Stimulated activated CD8-positive, alpha-beta memory T cell treated with anti-CD3 and anti-CD28 coated beads, Interleukin-12 subunit alpha, Interleukin-12 subunit beta, amount 100 ng/mL, for 4 hours (primary cell): ENCODE measurements around the gene JAG2.

Source experiments
- DNase-seq: peaks from one replicate; pipeline ENCODE4 v3.0.0-alpha.2; 2020; ENCODE audit warnings: low read depth

Gene JAG2

GRCh38 chr14:105150368-105151083 is 18.1 kb downstream of the JAG2 start:
- no peak for DNase-seq

GRCh38 chr14:105150026-105150367 is 18.6 kb downstream of the JAG2 start:
- no peak for DNase-seq

DNA sequence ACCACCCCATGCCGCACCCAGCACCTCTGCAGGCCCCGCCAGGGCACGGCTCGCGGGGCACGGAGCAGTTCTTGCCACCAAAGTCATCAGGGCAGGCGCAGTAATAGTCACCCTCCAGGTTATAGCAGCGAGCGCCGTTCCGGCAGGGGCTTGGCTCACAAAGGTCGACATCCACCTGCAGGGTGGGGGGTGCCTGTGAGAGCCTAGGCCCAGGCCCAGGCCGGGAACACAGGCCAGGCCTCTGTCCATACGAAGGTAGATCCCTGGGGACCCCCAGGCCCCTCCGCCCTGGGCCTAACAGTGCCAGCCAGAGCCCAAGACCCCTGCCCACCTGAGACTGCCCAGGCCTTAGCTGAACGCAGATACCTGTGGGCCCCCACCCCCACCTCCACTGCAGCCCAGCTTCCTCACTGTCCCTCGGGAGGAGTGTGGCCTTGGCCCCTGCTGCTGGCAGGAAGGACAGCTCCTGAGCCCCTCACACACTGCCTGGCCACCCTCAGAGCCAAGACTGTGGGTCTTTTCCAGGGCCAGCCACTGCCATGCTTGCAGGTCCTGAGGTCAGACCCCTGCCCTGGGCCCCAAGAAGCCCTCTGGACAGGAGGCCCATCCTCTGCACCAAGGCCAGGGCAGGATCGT is 19.3 kb downstream of the JAG2 start:
- no peak for DNase-seq

DNA sequence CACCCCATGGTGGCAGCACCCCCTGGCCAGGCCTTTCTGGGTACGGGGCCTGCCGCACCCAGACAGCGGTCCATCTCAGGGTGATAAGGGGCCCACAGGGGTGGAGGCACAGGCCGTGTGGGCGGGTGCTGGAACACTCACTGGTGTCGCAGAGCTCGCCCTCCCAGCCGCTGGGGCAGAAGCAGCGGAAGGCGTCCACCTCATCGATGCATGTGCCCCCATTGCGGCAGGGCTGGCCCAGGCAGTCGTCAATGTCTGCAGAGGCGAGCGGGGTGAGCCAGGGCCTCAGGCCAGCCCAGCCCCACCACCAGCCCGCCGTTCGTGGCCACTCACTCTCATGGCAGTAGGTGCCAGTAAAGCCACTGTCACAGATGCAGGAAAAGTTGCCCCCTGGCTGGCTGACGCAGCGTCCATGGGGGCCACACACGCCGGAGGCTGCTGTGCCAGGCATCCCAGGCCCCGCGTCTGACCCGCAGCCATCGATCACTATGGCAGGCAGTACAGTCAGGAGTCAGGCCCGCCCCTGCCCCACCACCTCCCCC is 19.9 kb downstream of the JAG2 start:
- DNase-seq: no peak

GRCh38 chr14:105147671-105148603 is 20.6 kb downstream of the JAG2 start:
- no peak for DNase-seq

DNA sequence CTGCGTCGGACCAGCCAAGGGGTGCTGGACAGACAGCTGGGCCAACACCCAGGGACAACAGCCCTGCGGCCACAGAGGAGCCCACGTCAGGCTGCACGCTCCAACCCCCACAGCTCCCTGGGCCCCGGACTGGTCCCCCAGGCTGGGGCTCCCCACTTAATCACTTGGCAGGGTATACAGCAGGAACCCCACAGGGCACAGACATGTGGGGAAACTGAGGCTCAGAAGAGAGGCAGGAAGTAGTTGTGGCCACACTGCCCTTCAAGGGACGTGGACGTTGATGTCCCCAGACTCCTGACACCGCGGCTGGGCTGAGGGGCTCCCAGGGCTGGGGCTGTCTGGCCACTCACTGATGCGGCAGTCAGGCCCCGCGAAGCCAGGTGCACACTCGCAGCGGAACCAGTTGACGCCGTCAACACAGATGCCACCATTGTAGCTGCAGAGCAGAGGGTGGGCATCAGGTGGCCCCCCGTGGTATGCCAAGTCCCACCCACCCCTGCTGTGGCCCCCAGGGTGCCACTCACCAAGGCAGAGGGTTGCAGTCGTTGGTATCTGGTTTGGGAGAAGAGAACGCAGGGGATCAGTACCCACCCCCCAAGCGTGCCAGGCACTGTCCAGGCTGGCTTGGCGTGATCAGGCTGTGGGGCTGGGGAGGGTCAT is 21.5 kb downstream of the JAG2 start:
- no peak for DNase-seq

DNA sequence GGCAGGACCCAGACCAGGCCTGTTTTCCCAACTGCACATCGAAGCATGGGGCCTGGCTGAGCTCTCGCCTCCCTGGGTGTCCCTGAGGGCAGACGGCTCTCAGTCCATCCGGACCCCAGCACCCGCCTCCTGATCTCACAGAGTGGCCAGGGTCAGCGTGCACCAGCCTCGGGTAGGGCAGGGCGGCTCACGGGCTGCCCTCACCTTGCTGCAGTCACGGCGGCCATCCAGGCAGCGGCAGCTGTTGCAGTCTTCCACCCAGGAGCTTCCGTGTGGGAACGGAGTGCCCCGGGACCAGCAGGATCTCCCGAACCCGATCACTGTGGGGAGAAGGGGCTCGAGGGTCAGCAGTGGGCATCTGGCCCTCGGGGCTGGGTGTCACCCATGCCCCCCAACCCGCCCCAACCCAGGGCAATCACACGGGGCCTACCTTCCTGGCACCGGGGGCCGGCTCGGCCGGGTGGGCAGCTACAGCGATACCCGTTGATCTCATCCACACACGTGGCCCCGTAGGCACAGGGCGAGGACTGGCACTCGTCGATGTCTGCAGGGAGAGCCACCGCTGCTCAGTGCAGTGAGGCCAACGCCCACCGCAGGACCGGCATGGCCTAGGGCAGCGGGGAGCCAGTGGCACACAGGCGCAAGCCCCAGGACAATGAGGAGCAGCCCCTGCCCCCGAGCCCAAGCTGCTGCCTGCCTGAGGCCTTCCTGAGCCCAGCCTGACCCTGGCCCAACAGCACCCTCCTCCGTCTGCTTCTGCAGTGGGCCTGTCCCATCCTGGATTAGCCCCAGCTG is 22.2 kb downstream of the JAG2 start:
- DNase-seq: no peak

DNA sequence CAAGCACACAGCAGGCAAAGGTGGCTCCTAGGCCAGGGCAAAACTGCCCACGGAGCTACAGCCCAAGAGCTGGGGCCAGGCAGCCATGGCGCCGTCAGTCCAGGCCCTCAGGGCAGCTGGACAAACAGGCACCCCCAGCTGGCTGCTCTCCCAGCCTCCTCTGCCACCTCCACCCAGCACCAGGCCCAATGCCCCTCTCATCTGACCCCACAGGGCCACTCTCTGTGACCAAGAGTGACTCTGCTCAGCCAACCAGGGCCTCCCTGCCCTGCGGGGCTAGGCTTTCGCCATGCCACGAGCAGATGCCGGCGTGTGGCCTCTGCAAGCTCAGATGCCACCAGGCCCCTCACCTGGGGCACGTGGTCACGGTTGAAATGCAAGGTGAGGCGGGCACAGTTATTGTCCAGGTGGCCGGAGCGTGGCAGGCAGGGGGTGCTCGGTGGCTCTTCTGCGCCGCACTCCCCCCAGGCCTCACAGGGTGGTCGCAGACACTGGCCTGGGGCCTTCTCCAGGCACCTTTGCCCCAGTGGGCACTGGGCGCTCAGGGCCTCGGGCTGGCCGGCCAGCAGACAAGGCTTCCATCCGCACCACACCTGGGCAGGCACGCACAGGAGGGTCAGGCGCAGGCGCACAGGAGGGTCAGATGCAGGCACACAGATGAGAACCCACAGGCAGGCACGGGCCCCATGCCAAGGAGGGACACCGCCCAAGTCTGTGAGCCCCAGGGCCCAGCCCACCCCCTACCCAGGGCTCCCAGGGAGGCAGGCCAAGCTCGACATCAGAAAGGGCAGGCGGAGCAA is 23.0 kb downstream of the JAG2 start:
- no peak for DNase-seq

DNA sequence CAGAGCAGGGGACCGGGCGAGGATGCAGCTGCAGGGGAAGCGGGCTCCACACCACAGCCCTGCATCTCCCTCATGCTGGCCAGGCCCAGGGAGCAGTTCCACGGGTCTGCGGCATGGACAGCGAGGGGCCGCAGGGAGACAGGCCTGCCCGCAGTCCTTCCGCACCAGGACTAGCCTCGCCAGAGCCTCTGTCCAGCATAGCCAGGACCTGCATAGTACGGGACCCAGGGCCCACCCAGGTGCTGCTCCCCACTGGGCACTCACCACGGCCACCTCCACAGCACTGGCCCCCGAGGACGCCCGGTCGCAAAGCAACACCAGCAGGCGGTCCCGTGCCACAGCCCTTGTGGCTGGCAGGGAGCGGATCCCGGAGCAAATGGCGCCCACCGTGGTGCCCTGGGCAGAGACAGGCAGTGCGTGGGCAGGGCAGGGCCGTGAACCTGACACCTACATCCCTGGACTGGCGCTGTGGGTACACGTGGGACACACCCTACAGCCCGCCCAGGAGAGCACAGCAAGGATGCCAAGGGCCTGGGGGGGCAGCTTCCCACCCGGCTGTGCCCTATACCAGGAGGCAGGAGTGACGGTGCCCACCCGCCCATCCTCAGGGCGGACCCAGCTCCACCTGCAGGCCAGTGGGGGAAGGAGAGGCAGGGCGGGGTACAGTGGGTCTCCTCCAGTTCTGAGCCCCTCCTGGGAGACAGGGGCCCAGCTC is 23.8 kb downstream of the JAG2 start:
- DNase-seq: no peak

- DNase-seq: no peak
These were observed 24.4 kb downstream of the JAG2 start for GRCh38 chr14:105144026-105144665.

DNA sequence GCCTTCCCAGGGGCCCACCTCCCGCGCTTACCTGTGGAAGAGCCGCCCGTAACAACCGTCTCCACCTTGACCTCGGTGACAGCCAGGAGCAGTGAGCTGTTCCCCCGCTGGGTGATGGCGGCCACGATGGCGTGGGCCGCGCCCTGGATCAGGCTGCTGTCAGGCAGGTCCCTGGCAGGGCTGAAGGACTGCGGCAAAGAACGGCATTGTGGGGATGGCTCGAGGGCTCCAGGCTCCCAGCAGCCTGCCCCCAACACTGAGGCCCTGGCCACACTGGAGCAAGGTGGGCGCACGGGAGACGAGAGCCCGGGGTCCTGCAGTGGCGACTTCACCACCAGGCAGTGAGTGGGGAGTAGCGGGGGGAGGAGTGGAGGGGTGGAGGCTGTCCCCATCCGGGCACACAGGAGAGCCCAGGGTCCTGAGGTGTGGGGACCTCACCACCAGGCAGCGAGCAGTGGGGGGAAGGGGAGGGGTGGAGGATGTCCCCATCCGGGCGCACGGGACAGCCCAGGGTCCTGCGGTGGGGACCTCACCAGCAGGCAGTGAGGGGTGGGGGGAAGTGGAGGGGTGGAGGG is 25.0 kb downstream of the JAG2 start:
- DNase-seq: no peak

- DNase-seq: no peak
These were observed 25.7 kb downstream of the JAG2 start for GRCh38 chr14:105142651-105143450.

DNA sequence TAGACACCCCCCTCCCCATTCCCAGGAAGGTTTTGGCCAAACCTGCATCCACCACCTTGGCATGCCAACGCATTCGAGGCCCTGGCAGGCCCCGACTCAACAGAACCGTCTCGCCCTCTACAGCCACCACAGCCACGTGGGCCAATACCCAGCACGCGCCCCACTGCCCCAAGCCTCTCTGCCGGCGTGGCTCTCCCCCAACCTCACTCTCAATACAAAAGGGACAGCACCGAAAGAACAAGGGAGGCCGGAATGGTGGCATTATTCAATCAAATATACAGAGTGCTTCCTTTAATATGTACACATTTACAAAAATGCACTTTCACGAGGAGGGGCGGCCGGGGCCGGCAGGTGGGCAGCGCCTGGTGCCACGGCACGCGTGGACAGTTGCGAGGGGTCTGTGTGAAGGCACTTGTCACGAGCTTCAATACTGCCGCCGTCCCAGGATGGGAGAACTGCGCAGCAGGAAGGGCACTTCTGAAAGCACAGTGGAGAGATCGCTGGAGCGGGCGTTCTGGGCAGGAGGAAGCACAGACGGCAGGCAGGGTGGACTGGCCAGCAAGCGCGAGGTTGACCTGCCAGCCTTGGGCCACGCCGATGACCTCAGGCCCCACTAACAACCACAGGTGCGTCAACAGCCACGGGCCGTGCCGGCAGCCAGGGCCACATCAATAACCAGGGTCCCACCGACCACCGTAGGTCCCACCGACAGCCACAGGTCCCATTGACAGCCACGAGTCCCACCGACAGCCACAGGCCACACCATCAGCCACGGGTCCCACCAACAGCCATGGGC is 26.9 kb downstream of the JAG2 start:
- no peak for DNase-seq

DNA sequence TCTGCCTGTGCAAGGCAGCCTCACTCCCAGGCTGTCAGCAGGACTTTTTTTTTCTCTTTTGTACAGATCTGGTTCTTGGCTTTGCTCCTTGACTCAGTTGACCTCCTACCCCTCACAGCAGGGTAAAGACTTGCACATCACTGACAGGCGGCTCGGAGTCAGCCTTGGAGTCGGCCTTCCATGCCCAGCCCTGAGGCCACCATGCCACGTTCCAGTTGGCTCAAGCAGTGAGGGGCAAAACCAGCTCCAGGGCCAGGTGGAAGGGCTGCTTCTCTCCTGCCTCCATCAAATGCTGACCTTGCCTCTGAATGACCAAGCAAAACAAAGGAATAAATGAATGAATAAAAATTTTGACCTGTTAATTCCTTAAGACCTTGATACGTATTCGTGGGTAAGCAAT is 27.6 kb downstream of the JAG2 start:
- DNase-seq: no peak

DNA sequence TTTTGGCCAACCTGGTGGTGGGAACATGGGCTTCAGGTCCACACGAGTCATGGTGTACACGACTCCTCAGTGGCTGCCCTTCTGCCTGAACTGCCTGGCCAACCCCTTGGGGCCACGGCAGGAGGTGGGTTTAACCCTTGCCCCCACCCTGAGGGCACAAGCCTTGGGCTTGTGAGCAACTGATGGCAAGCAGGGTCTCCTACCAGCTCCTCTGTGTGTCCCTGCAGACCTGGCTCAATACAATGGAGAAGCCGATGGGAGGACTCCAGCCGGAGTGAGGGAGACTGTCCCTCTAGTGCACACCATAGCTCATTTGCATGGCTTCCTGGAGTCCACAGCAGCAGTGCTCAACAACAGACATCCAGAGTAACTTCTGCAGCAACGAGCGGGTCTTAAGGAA is 28.0 kb downstream of the JAG2 start:
- no peak for DNase-seq

DNA sequence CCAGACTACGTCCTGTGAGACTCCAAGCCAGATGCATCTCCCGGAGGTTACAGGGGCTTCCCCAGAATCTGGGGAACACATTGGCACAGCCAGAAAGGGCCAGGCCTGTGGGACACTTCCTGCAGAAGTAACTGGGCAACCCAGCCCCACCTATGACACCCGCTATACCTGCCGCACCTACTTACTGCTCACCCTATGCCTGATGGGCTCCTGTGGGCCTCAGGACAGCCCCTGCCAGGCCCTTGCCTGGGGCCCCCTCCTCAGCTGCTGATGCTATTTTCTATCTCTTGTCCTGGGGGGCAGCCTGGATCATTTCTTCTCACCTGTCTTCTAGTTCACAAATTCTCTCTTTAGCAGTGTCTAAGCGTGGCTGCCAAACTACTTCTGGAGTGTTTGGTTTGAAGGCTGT is 28.7 kb downstream of the JAG2 start:
- no peak for DNase-seq

DNA sequence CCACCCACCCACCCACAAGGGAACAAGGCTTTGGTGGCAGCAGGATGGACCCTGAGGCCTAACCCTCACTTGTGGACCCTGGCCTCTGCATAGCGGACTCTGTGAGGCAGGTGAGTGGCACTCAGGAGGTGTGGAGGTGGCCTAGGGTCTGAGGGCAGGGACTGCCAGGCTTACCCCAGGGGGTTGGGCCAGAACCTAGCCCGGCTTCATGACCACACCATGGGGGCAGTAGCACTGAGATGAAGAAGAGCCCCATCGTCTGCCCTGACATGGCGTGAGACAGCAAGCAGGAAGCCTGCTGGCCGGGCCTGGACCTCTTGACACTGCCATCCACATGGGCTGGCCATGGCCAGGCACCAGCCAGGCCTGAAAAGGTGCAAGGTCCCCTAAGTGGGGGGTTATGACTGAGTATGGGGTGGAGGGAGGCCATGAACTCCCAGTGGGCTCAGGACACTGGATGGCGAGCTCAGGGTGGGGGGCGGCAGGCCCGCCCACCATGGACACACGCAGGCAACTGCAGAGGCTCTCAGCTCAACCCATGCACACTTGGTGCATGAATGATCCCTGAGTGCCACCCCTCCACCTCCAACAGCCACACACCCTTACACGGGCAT is 29.3 kb downstream of the JAG2 start:
- no peak for DNase-seq
